HepG2 (cell line): ENCODE results near the gene OSBPL5. TPM values are rescaled to one million over a fixed set of nuclear protein-coding genes. Genes with fewer than 3 reads are reported as not detected.

ENCODE experiments used
- CCDC6 ChIP-seq: sonication (generic); formaldehyde crosslinking; IDR thresholded peaks from 2 replicates; pipeline ENCODE4 v1.8.1; 2022; ENCODE audit warnings: mild to moderate bottlenecking, missing genetic modification reagents, moderate library complexity
- CERS6 ChIP-seq: sonication (generic); formaldehyde crosslinking; IDR thresholded peaks from 2 replicates; pipeline ENCODE4 v1.5.0; 2020; ENCODE audit warnings: missing genetic modification reagents
- DZIP1 ChIP-seq: sonication (generic); formaldehyde crosslinking; IDR thresholded peaks from 2 replicates; pipeline ENCODE4 v1.5.0; 2020; ENCODE audit warnings: mild to moderate bottlenecking, missing genetic modification reagents
- FLYWCH1 ChIP-seq: sonication (generic); formaldehyde crosslinking; IDR thresholded peaks from 2 replicates; pipeline ENCODE4 v1.8.1; 2023; ENCODE audit warnings: mild to moderate bottlenecking, missing genetic modification reagents
- GATA4 ChIP-seq: sonication (generic); IDR thresholded peaks from 2 replicates; pipeline ENCODE4 v1.6.1; 2016; ENCODE audit warnings: antibody characterized with exemption, low read depth, borderline replicate concordance
- HMGXB4 ChIP-seq, 2 experiments: sonication (generic) in 1 of 2; formaldehyde crosslinking in 1 of 2; IDR thresholded peaks; 2 replicates each; pipeline versions ENCODE4 v1.4.0 to v1.6.1; 2018 to 2020; ENCODE audit warnings: missing genetic modification reagents in 2 of 2, borderline replicate concordance in 1 of 2, low read depth in 1 of 2, mild to moderate bottlenecking in 1 of 2, missing biosample characterization in 1 of 2
- JARID2 ChIP-seq: sonication (generic); formaldehyde crosslinking; IDR thresholded peaks from 2 replicates; pipeline ENCODE4 v1.8.1; 2023; ENCODE audit warnings: missing genetic modification reagents, inconsistent platforms; ENCODE audit not compliant: insufficient replicate concordance
- MAZ ChIP-seq, 2 experiments: sonication (generic) in 1 of 2; formaldehyde crosslinking in 1 of 2; IDR thresholded peaks; 2 replicates each; pipeline versions ENCODE4 v1.5.0 to v1.6.1; 2012 to 2020; ENCODE audit warnings: low read depth in 2 of 2, mild to moderate bottlenecking in 2 of 2, borderline replicate concordance in 1 of 2, improper control_type of control experiment in 1 of 2, low read length in 1 of 2, missing genetic modification reagents in 1 of 2, moderate library complexity in 1 of 2
- MBD4 ChIP-seq: IDR thresholded peaks from 2 replicates; pipeline ENCODE4 v1.6.1; 2012; ENCODE audit warnings: low read length, inconsistent platforms, borderline replicate concordance
- SIX1 ChIP-seq: sonication (generic); formaldehyde crosslinking; IDR thresholded peaks from 2 replicates; pipeline ENCODE4 v1.4.0; 2020; ENCODE audit warnings: missing genetic modification reagents, borderline replicate concordance
- ZBTB21 ChIP-seq: sonication (generic); formaldehyde crosslinking; IDR thresholded peaks from 2 replicates; pipeline ENCODE4 v1.4.0; 2020; ENCODE audit warnings: missing genetic modification reagents
- ZBTB33 ChIP-seq: sonication (generic); formaldehyde crosslinking; IDR thresholded peaks from 2 replicates; pipeline ENCODE4 v1.4.0; 2020; ENCODE audit warnings: missing genetic modification reagents
- ZBTB46 ChIP-seq: sonication (generic); formaldehyde crosslinking; IDR thresholded peaks from 2 replicates; pipeline ENCODE4 v1.4.0; 2020; ENCODE audit warnings: mild to moderate bottlenecking, missing genetic modification reagents, borderline replicate concordance
- ZNF234 ChIP-seq: sonication (generic); formaldehyde crosslinking; conservative IDR thresholded peaks from 2 replicates; pipeline ENCODE4 v1.5.1; 2020; ENCODE audit warnings: mild to moderate bottlenecking, missing genetic modification reagents
- ZNF713 ChIP-seq: sonication (generic); formaldehyde crosslinking; IDR thresholded peaks from 2 replicates; pipeline ENCODE4 v1.4.0; 2020; ENCODE audit warnings: mild to moderate bottlenecking, missing genetic modification reagents
- ZNF780A ChIP-seq: sonication (generic); formaldehyde crosslinking; IDR thresholded peaks from 2 replicates; pipeline ENCODE4 v1.8.0; 2022; ENCODE audit warnings: mild to moderate bottlenecking, missing genetic modification reagents, moderate library complexity
- polyA plus RNA-seq, 8 experiments: library from polyadenylated mRNA; depleted of rRNA in 3 of 8; stranded (reverse) in 7 of 8; unstranded in 1 of 8; fragments of >200 nt; fragmentation: Illumina TruSeq in 4 of 8; extraction: Trizol in 4 of 8; gene quantifications; 2 replicates each; pipeline versions ENCODE4 v1.2.1 to v1.2.3, GENCODE V29; 2011 to 2016; ENCODE audit warnings: low read depth in 4 of 8, missing spikeins in 1 of 8, mixed read lengths in 1 of 8; ENCODE audit not compliant: insufficient read depth in 1 of 8
- total RNA-seq, 5 experiments: library from RNA; depleted of rRNA; stranded (reverse); fragments of >200 nt; fragmentation: Illumina TruSeq; extraction: Trizol; gene quantifications; 2 replicates each; pipeline ENCODE4 v1.2.3, GENCODE V29; 2016; ENCODE audit warnings: low read depth in 1 of 5

OSBPL5 gene
- total and polyA plus RNA-seq, 2 of the 13 experiments (the other 11 are each of a cell fraction or from before 2014, with no cell fraction given) = not detected

GRCh38 chr11:3091846-3092602 is 73.1 kb downstream of the OSBPL5 start (continued):
- TF ChIP-seq GATA4 = no peak
- no peak for TF ChIP-seq ZNF234 (CRISPR knock-in tag)
- no peak for TF ChIP-seq ZNF780A
- TF ChIP-seq JARID2 (CRISPR knock-in tag) = no peak
- TF ChIP-seq SIX1 (CRISPR knock-in tag) = no peak
- no peak for TF ChIP-seq MAZ (IDR thresholded peaks at IDR 0.05; ENCODE audit: borderline replicate concordance, low read depth, low read length)
- TF ChIP-seq MAZ (CRISPR knock-in tag; IDR thresholded peaks at IDR 0.05; ENCODE audit: low read depth) = peak; percentile 66; the same call in 1 of the 2 replicates
- TF ChIP-seq CERS6 = no peak
- no peak for TF ChIP-seq ZNF713 (CRISPR knock-in tag)
- 0 out of 2 replicates have a peak, but pooled peaks have one; percentile 61 for TF ChIP-seq CCDC6 (CRISPR knock-in tag)
- no peak for TF ChIP-seq DZIP1 (CRISPR knock-in tag)
- TF ChIP-seq FLYWCH1 (CRISPR knock-in tag) = no peak
- TF ChIP-seq MBD4 = no peak
- TF ChIP-seq ZBTB33 = peak; percentile 78
- no peak for TF ChIP-seq ZBTB21 (CRISPR knock-in tag)
- peak; percentile 20 to 73; a peak in 2 of 4 replicates for TF ChIP-seq HMGXB4 (CRISPR knock-in tag; IDR thresholded peaks at IDR 0.05; ENCODE audit: borderline replicate concordance in 1 of 2, low read depth in 1 of 2)
- no peak for TF ChIP-seq ZBTB46 (CRISPR knock-in tag)
